Lower leg skin (tissue), 3 donors: ENCODE measurements around the gene UGT1A9.

Experiments
- CTCF ChIP-seq, 3 donors: fragments of 450-650 bp; IDR thresholded peaks; one replicate each; pipeline ENCODE4 v1.5.1; 2016; ENCODE audit warnings: antibody characterized with exemption in 3 of 3, mild to moderate bottlenecking in 3 of 3, moderate library complexity in 2 of 3
- POLR2A ChIP-seq, 2 donors: fragments of 450-650 bp; IDR thresholded peaks; one replicate each; pipeline ENCODE4 v1.6.1; 2016 to 2017; ENCODE audit warnings: antibody characterized with exemption in 2 of 2, mild to moderate bottlenecking in 1 of 2, moderate library complexity in 1 of 2

GRCh38 chr2:233691443-233692433 is 20.0 kb downstream of the UGT1A9 start:
- TF ChIP-seq CTCF (IDR thresholded peaks at IDR 0.05) = no peak
- no peak for TF ChIP-seq POLR2A (IDR thresholded peaks at IDR 0.05)
